ENCODE data around the gene ZNF738.
"Not testable (repeated sequence)": the region's sequence is repeated elsewhere in the genome, so short reads cannot be mapped to it uniquely, and the experiment has no call there.

ZNF738 gene

GRCh38 chr19:21335721-21336120 is 23.1 kb upstream of the ZNF738 start:
- H3K27me3 ChIP-seq (ENCODE audit: low read depth, low read length): no peaks in the 10 kb centered on the region
- H3K27ac ChIP-seq (ENCODE audit: low read length): no peak overlapping the region
- no peaks in the 10 kb centered on the region for H3K36me3 ChIP-seq (ENCODE audit: control insufficient read depth in 1 of 2, insufficient read depth in 2 of 2, low read length in 2 of 2)
- H3K4me1 ChIP-seq (ENCODE audit: control insufficient read depth in 1 of 2, insufficient read depth in 2 of 2, low read length in 2 of 2): no peaks in the 10 kb centered on the region
- peaks cover 0 to 16% of the 10 kb centered on the region in 2 donors for H3K9me3 ChIP-seq (ENCODE audit: control insufficient read depth in 1 of 2, low read length in 2 of 2)
- no peak overlapping the region for H3K4me3 ChIP-seq (ENCODE audit: low read depth in 1 of 2, low read length in 2 of 2)

- not testable (repeated sequence) for H3K9me3 ChIP-seq (ENCODE audit: control insufficient read depth in 1 of 2, low read length in 2 of 2); H3K27me3 ChIP-seq (ENCODE audit: low read depth, low read length); H3K36me3 ChIP-seq (ENCODE audit: control insufficient read depth in 1 of 2, insufficient read depth in 2 of 2, low read length in 2 of 2); H3K4me3 ChIP-seq (ENCODE audit: low read depth in 1 of 2, low read length in 2 of 2); H3K27ac ChIP-seq (ENCODE audit: low read length); H3K4me1 ChIP-seq (ENCODE audit: control insufficient read depth in 1 of 2, insufficient read depth in 2 of 2, low read length in 2 of 2)
Observed at GRCh38 chr19:21344841-21345240, 14.0 kb upstream of the ZNF738 start.

- Histone ChIP-seq H3K9me3 (ENCODE audit: control insufficient read depth in 1 of 2, low read length in 2 of 2) (peaks cover 0 to 4% of the 10 kb centered on the region in 2 donors), H3K27ac (ENCODE audit: low read length) (no peak overlapping the region), H3K36me3 (ENCODE audit: control insufficient read depth in 1 of 2, insufficient read depth in 2 of 2, low read length in 2 of 2) (no peaks in the 10 kb centered on the region), H3K27me3 (ENCODE audit: low read depth, low read length) (no peaks in the 10 kb centered on the region), H3K4me1 (ENCODE audit: control insufficient read depth in 1 of 2, insufficient read depth in 2 of 2, low read length in 2 of 2) (no peaks in the 10 kb centered on the region), H3K4me3 (ENCODE audit: low read depth in 1 of 2, low read length in 2 of 2) (no peak overlapping the region)
Observed at GRCh38 chr19:21352830-21353229, 6.0 kb upstream of the ZNF738 start.

- no peak overlapping the region for H3K4me3 ChIP-seq (ENCODE audit: low read depth in 1 of 2, low read length in 2 of 2)
- no peaks in the 10 kb centered on the region for H3K4me1 ChIP-seq (ENCODE audit: control insufficient read depth in 1 of 2, insufficient read depth in 2 of 2, low read length in 2 of 2)
- H3K9me3 ChIP-seq (ENCODE audit: control insufficient read depth in 1 of 2, low read length in 2 of 2): no peaks in the 10 kb centered on the region
- no peaks in the 10 kb centered on the region for H3K27me3 ChIP-seq (ENCODE audit: low read depth, low read length)
- H3K36me3 ChIP-seq (ENCODE audit: control insufficient read depth in 1 of 2, insufficient read depth in 2 of 2, low read length in 2 of 2): peaks cover 4 to 12% of the 10 kb centered on the region in 2 donors
- H3K27ac ChIP-seq (ENCODE audit: low read length): no peak overlapping the region
Observed at GRCh38 chr19:21362291-21362690, 3.5 kb downstream of the ZNF738 start.

GRCh38 chr19:21383980-21384582 is 25.3 kb downstream of the ZNF738 start:
- no peaks in the 10 kb centered on the region for H3K4me1 ChIP-seq (ENCODE audit: control insufficient read depth in 1 of 2, insufficient read depth in 2 of 2, low read length in 2 of 2)
- no peak overlapping the region for H3K27ac ChIP-seq (ENCODE audit: low read length)
- peaks cover 7 to 28% of the 10 kb centered on the region in 2 donors for H3K36me3 ChIP-seq (ENCODE audit: control insufficient read depth in 1 of 2, insufficient read depth in 2 of 2, low read length in 2 of 2)
- H3K9me3 ChIP-seq (ENCODE audit: control insufficient read depth in 1 of 2, low read length in 2 of 2): peaks cover 8 to 55% of the 10 kb centered on the region in 2 donors
- peak overlapping the region in 1 of 2 donors; percentile 42 for H3K4me3 ChIP-seq (ENCODE audit: low read depth in 1 of 2, low read length in 2 of 2)
- H3K27me3 ChIP-seq (ENCODE audit: low read depth, low read length): no peaks in the 10 kb centered on the region

- Histone ChIP-seq H3K36me3 (ENCODE audit: control insufficient read depth in 1 of 2, insufficient read depth in 2 of 2, low read length in 2 of 2) (no peaks in the 10 kb centered on the region), H3K27me3 (ENCODE audit: low read depth, low read length) (no peaks in the 10 kb centered on the region), H3K4me1 (ENCODE audit: control insufficient read depth in 1 of 2, insufficient read depth in 2 of 2, low read length in 2 of 2) (peaks cover 0 to 24% of the 10 kb centered on the region in 2 donors), H3K4me3 (ENCODE audit: low read depth in 1 of 2, low read length in 2 of 2) (no peak overlapping the region), H3K27ac (ENCODE audit: low read length) (no peak overlapping the region), H3K9me3 (ENCODE audit: control insufficient read depth in 1 of 2, low read length in 2 of 2) (no peaks in the 10 kb centered on the region)
Observed at GRCh38 chr19:21396121-21396520, 37.3 kb downstream of the ZNF738 start.

GRCh38 chr19:21396893-21397572 is 38.2 kb downstream of the ZNF738 start, which contains the start of gene ZNF493:
Gene ZNF493 (plus strand): TSS chr19:21397133. CDS start chr19:21397238, 105 bp downstream.
- no peaks in the 10 kb centered on the region for H3K9me3 ChIP-seq (ENCODE audit: control insufficient read depth in 1 of 2, low read length in 2 of 2)

GRCh38 chr19:21398851-21399250 is 40.1 kb downstream of the ZNF738 start:
- Histone ChIP-seq H3K27me3 (ENCODE audit: low read depth, low read length) (no peaks in the 10 kb centered on the region), H3K4me1 (ENCODE audit: control insufficient read depth in 1 of 2, insufficient read depth in 2 of 2, low read length in 2 of 2) (peaks cover 0 to 26% of the 10 kb centered on the region in 2 donors), H3K36me3 (ENCODE audit: control insufficient read depth in 1 of 2, insufficient read depth in 2 of 2, low read length in 2 of 2) (no peaks in the 10 kb centered on the region), H3K27ac (ENCODE audit: low read length) (no peak overlapping the region), H3K4me3 (ENCODE audit: low read depth in 1 of 2, low read length in 2 of 2) (no peak overlapping the region), H3K9me3 (ENCODE audit: control insufficient read depth in 1 of 2, low read length in 2 of 2) (no peaks in the 10 kb centered on the region)

More at GRCh38 chr19:21396893-21397572, 38.2 kb downstream of the ZNF738 start, which contains the start of gene ZNF493:
- peaks cover 0 to 26% of the 10 kb centered on the region in 2 donors for H3K4me1 ChIP-seq (ENCODE audit: control insufficient read depth in 1 of 2, insufficient read depth in 2 of 2, low read length in 2 of 2)
- H3K27ac ChIP-seq (ENCODE audit: low read length): peak within 1 kb of the TSS; percentile 88
- peak within 1 kb of the TSS; percentile 89 to 93 for H3K4me3 ChIP-seq (ENCODE audit: low read depth in 1 of 2, low read length in 2 of 2)
- H3K36me3 ChIP-seq (ENCODE audit: control insufficient read depth in 1 of 2, insufficient read depth in 2 of 2, low read length in 2 of 2): no peaks in the 10 kb centered on the region
- no peaks in the 10 kb centered on the region for H3K27me3 ChIP-seq (ENCODE audit: low read depth, low read length)

- Histone ChIP-seq H3K27ac (ENCODE audit: low read length) (no peak overlapping the region), H3K4me1 (ENCODE audit: control insufficient read depth in 1 of 2, insufficient read depth in 2 of 2, low read length in 2 of 2) (peaks cover 0 to 26% of the 10 kb centered on the region in 2 donors), H3K36me3 (ENCODE audit: control insufficient read depth in 1 of 2, insufficient read depth in 2 of 2, low read length in 2 of 2) (peaks cover 0 to 11% of the 10 kb centered on the region in 2 donors), H3K27me3 (ENCODE audit: low read depth, low read length) (no peaks in the 10 kb centered on the region), H3K9me3 (ENCODE audit: control insufficient read depth in 1 of 2, low read length in 2 of 2) (no peaks in the 10 kb centered on the region), H3K4me3 (ENCODE audit: low read depth in 1 of 2, low read length in 2 of 2) (no peak overlapping the region)
Observed at GRCh38 chr19:21402303-21402985, 43.6 kb downstream of the ZNF738 start.

- Histone ChIP-seq H3K27ac (ENCODE audit: low read length) (no peak overlapping the region), H3K36me3 (ENCODE audit: control insufficient read depth in 1 of 2, insufficient read depth in 2 of 2, low read length in 2 of 2) (peaks cover 5 to 50% of the 10 kb centered on the region in 2 donors), H3K9me3 (ENCODE audit: control insufficient read depth in 1 of 2, low read length in 2 of 2) (no peaks in the 10 kb centered on the region), H3K27me3 (ENCODE audit: low read depth, low read length) (no peaks in the 10 kb centered on the region), H3K4me1 (ENCODE audit: control insufficient read depth in 1 of 2, insufficient read depth in 2 of 2, low read length in 2 of 2) (no peaks in the 10 kb centered on the region), H3K4me3 (ENCODE audit: low read depth in 1 of 2, low read length in 2 of 2) (no peak overlapping the region)
Observed at GRCh38 chr19:21410166-21410565, 51.4 kb downstream of the ZNF738 start.

GRCh38 chr19:21422244-21422643 is 63.4 kb downstream of the ZNF738 start:
- H3K9me3 ChIP-seq (ENCODE audit: control insufficient read depth in 1 of 2, low read length in 2 of 2): peaks cover 31 to 56% of the 10 kb centered on the region in 2 donors
- H3K27ac ChIP-seq (ENCODE audit: low read length): no peak overlapping the region
- H3K36me3 ChIP-seq (ENCODE audit: control insufficient read depth in 1 of 2, insufficient read depth in 2 of 2, low read length in 2 of 2): peaks cover 0 to 36% of the 10 kb centered on the region in 2 donors
- no peaks in the 10 kb centered on the region for H3K27me3 ChIP-seq (ENCODE audit: low read depth, low read length)
- H3K4me3 ChIP-seq (ENCODE audit: low read depth in 1 of 2, low read length in 2 of 2): no peak overlapping the region
- H3K4me1 ChIP-seq (ENCODE audit: control insufficient read depth in 1 of 2, insufficient read depth in 2 of 2, low read length in 2 of 2): no peaks in the 10 kb centered on the region
